ENCODE data around the gene HAL.

The HAL gene

GRCh38 chr12:95978774-95979173 is 17.4 kb downstream of the HAL start:
- TF ChIP-seq CTCF (IDR thresholded peaks at IDR 0.05; ENCODE audit: low read depth, low read length) = no peak
- TF ChIP-seq POLR2A (IDR thresholded peaks at IDR 0.05; ENCODE audit: extremely low read depth, insufficient read length) = no peak
- TF ChIP-seq, protein P1, sequence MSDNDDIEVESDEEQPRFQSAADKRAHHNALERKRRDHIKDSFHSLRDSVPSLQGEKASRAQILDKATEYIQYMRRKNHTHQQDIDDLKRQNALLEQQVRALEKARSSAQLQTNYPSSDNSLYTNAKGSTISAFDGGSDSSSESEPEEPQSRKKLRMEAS (IDR thresholded peaks at IDR 0.05; ENCODE audit: low read depth, low read length) = no peak
- TF ChIP-seq MYC (IDR thresholded peaks at IDR 0.05; ENCODE audit: low read depth, low read length) = no peak
- no peak for DNase-seq (ENCODE audit: low read depth)
- no peak overlapping the region for H3K4me3 ChIP-seq (ENCODE audit: low read depth, low read length)

DNA sequence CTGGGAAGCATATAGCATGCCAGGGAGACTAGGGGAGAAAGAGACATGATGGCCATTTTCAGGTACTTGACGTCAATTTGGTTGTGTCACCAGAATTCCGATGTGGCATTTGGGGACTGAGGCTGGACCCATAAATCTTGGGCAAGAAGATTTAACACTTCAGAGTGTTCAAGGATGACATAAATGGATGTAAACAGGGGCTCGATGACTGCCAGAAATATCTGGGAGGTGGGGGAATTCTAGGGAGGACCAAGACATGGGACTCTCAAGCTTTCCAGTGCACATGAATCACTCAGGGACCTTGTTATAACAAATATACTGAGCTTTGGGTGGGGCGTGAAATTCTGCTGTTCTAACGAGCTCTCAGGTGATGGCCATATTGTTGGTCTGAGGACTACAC is 17.8 kb downstream of the HAL start:
- no peak overlapping the region for H3K4me3 ChIP-seq (ENCODE audit: low read depth, low read length)
- TF ChIP-seq POLR2A (IDR thresholded peaks at IDR 0.05; ENCODE audit: extremely low read depth, insufficient read length) = no peak
- TF ChIP-seq, protein P1 (IDR thresholded peaks at IDR 0.05; ENCODE audit: low read depth, low read length) = no peak
- no peak for TF ChIP-seq CTCF (IDR thresholded peaks at IDR 0.05; ENCODE audit: low read depth, low read length)
- no peak for TF ChIP-seq MYC (IDR thresholded peaks at IDR 0.05; ENCODE audit: low read depth, low read length)
- no peak for DNase-seq (ENCODE audit: low read depth)

GRCh38 chr12:95977764-95978305 is 18.3 kb downstream of the HAL start:
- no peak for DNase-seq (ENCODE audit: low read depth)
- TF ChIP-seq POLR2A (IDR thresholded peaks at IDR 0.05; ENCODE audit: extremely low read depth, insufficient read length) (no peak), MYC (IDR thresholded peaks at IDR 0.05; ENCODE audit: low read depth, low read length) (no peak)
- no peak overlapping the region for H3K4me3 ChIP-seq (ENCODE audit: low read depth, low read length)

GRCh38 chr12:95976416-95976832 is 19.7 kb downstream of the HAL start:
- DNase-seq (ENCODE audit: low read depth) = no peak
- H3K4me3 ChIP-seq (ENCODE audit: low read depth, low read length) = no peak overlapping the region
- TF ChIP-seq, protein P1 (IDR thresholded peaks at IDR 0.05; ENCODE audit: low read depth, low read length) = no peak
- TF ChIP-seq POLR2A (IDR thresholded peaks at IDR 0.05; ENCODE audit: extremely low read depth, insufficient read length) = no peak
- TF ChIP-seq MYC (IDR thresholded peaks at IDR 0.05; ENCODE audit: low read depth, low read length) = no peak
- no peak for TF ChIP-seq CTCF (IDR thresholded peaks at IDR 0.05; ENCODE audit: low read depth, low read length)

DNA sequence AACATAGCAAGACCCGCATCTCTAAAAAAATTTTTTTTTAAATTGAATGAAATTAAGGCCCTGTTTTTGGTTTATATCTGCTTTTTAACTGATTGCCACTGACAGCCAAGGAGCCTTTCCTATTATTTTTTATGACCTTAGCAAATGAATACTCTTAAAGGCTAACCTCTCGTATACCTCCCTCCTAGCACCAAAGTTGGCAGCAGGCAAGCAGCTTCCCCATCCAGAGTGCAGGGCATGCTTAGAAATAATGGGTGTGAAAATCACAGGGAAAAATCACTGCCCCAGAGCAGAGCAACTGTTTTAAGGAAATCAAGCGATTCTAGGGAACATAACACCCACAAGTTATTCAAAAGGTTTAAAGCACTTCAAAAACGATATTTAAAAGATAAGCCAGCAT is 20.7 kb downstream of the HAL start:
- H3K4me3 ChIP-seq (ENCODE audit: low read depth, low read length) = no peak overlapping the region
- TF ChIP-seq, protein P1 (IDR thresholded peaks at IDR 0.05; ENCODE audit: low read depth, low read length) = no peak
- no peak for TF ChIP-seq MYC (IDR thresholded peaks at IDR 0.05; ENCODE audit: low read depth, low read length)
- TF ChIP-seq POLR2A (IDR thresholded peaks at IDR 0.05; ENCODE audit: extremely low read depth, insufficient read length) = no peak
- TF ChIP-seq CTCF (IDR thresholded peaks at IDR 0.05; ENCODE audit: low read depth, low read length) = no peak
- DNase-seq (ENCODE audit: low read depth) = no peak

- no peak overlapping the region for H3K4me3 ChIP-seq (ENCODE audit: low read depth, low read length)
- no peak for TF ChIP-seq POLR2A (IDR thresholded peaks at IDR 0.05; ENCODE audit: extremely low read depth, insufficient read length)
- no peak for TF ChIP-seq MYC (IDR thresholded peaks at IDR 0.05; ENCODE audit: low read depth, low read length)
- TF ChIP-seq, protein P1 (IDR thresholded peaks at IDR 0.05; ENCODE audit: low read depth, low read length) = no peak
- TF ChIP-seq CTCF (IDR thresholded peaks at IDR 0.05; ENCODE audit: low read depth, low read length) = no peak
- no peak for DNase-seq (ENCODE audit: low read depth)
Observed at GRCh38 chr12:95974358-95974757, 21.8 kb downstream of the HAL start.
